Stimulated activated CD4-positive, alpha-beta T cell treated with anti-CD3 and anti-CD28 coated beads, TNF-alpha, amount 100 ng/mL, for 48 hours (primary cell): ENCODE measurements around the gene MMP23B.
"Not testable (repeated sequence)": the region's sequence is repeated elsewhere in the genome, so short reads cannot be mapped to it uniquely, and the experiment has no call there.

Experiments used
- DNase-seq, 3 donors: peaks; one replicate each; pipeline ENCODE4 v3.0.0-alpha.2; 2020; ENCODE audit warnings: low read depth in 3 of 3

The MMP23B gene

GRCh38 chr1:1666526-1666925, 34.6 kb downstream of the MMP23B start:
- DNase-seq = no peak

- DNase-seq = no peak
Measured at GRCh38 chr1:1669468-1670440, 37.8 kb downstream of the MMP23B start.

GRCh38 chr1:1670866-1671265, 38.9 kb downstream of the MMP23B start:
- DNase-seq = no peak

- no peak for DNase-seq
Measured at GRCh38 chr1:1671365-1672119, 39.6 kb downstream of the MMP23B start.

GRCh38 chr1:1672181-1672965, 40.4 kb downstream of the MMP23B start:
- no peak for DNase-seq

GRCh38 chr1:1674806-1675205, 42.8 kb downstream of the MMP23B start:
- DNase-seq = not testable (repeated sequence)

GRCh38 chr1:1675218-1675617, 43.2 kb downstream of the MMP23B start:
- not testable (repeated sequence) for DNase-seq

- not testable (repeated sequence) for DNase-seq
Measured at GRCh38 chr1:1676087-1676486, 44.1 kb downstream of the MMP23B start.

- peak in 2 of 3 donors; percentile 14 to 30 for DNase-seq
Measured at GRCh38 chr1:1677718-1678580, 46.0 kb downstream of the MMP23B start.

GRCh38 chr1:1678581-1679380, 46.8 kb downstream of the MMP23B start:
- peak in 1 of 3 donors; percentile 45 for DNase-seq

- no peak for DNase-seq
Measured at GRCh38 chr1:1680031-1680911, 48.3 kb downstream of the MMP23B start.

- DNase-seq = no peak
Measured at GRCh38 chr1:1680912-1681273, 48.9 kb downstream of the MMP23B start.

- DNase-seq = no peak
Measured at GRCh38 chr1:1683104-1683905, 51.3 kb downstream of the MMP23B start.
